Muscle layer of duodenum (tissue), 2 donors: ENCODE results near the gene TRMT10C.

Experiments
- H3K27ac ChIP-seq: one replicate; pipeline ENCODE4 v1.7.0; 2013; ENCODE audit warnings: mild to moderate bottlenecking, low read length
- H3K27me3 ChIP-seq: one replicate; pipeline ENCODE4 v1.7.0; 2013; ENCODE audit warnings: low read depth, mild to moderate bottlenecking, control low read depth, low read length
- H3K36me3 ChIP-seq, 2 donors: one replicate each; pipeline ENCODE4 v1.7.0; 2013; ENCODE audit warnings: low read length in 2 of 2, control low read depth in 1 of 2, mild to moderate bottlenecking in 1 of 2; ENCODE audit not compliant: insufficient read depth in 2 of 2, control insufficient read depth in 1 of 2
- H3K4me1 ChIP-seq, 2 donors: one replicate each; pipeline ENCODE4 v1.7.0; 2013; ENCODE audit warnings: low read length in 2 of 2, mild to moderate bottlenecking in 2 of 2, control low read depth in 1 of 2, moderate library complexity in 1 of 2; ENCODE audit not compliant: insufficient read depth in 2 of 2, control insufficient read depth in 1 of 2
- H3K4me3 ChIP-seq, 2 donors: one replicate each; pipeline ENCODE4 v1.7.0; 2013; ENCODE audit warnings: low read length in 2 of 2, low read depth in 1 of 2, mild to moderate bottlenecking in 1 of 2
- H3K9me3 ChIP-seq, 2 donors: one replicate each; pipeline ENCODE4 v1.7.0; 2013; ENCODE audit warnings: low read length in 2 of 2, control low read depth in 1 of 2, mild to moderate bottlenecking in 1 of 2; ENCODE audit not compliant: control insufficient read depth in 1 of 2
- donor health status: healthy.

TRMT10C gene

GRCh38 chr3:101561630-101562328 is at the start of gene TRMT10C:
Gene TRMT10C, plus strand, starts transcription at chr3:101561868. Its CDS starts 2,914 bp downstream, at chr3:101564782.
- H3K4me1 ChIP-seq = peaks cover 7 to 33% of the 10 kb centered on the region in 2 donors
- H3K4me3 ChIP-seq = peak within 1 kb of the TSS; percentile 81 to 98
- H3K27ac ChIP-seq = peak within 1 kb of the TSS; percentile 97
- no peaks in the 10 kb centered on the region for H3K27me3 ChIP-seq
- peaks cover 13 to 17% of the 10 kb centered on the region in 2 donors for H3K36me3 ChIP-seq
- no peaks in the 10 kb centered on the region for H3K9me3 ChIP-seq

DNA sequence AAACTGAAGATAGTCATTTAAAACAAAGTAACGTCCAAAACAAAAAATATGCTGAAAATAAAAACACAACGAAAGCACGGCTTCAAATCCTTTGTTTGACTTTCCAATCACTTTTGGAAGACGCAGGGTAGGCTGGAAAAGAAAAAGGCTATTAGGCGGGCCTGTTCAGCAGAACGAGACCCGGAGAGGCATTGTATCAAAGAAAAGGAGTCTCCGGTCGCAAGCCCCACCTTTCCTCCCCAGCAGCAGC is 49.3 kb upstream of the TRMT10C start:
- no peaks in the 10 kb centered on the region for H3K36me3 ChIP-seq
- peaks cover 4 to 14% of the 10 kb centered on the region in 2 donors for H3K4me1 ChIP-seq
- H3K27me3 ChIP-seq = no peaks in the 10 kb centered on the region
- H3K9me3 ChIP-seq = no peaks in the 10 kb centered on the region
- peak overlapping the region; percentile 93 for H3K27ac ChIP-seq
- H3K4me3 ChIP-seq = peak overlapping the region; percentile 93 to 95

DNA sequence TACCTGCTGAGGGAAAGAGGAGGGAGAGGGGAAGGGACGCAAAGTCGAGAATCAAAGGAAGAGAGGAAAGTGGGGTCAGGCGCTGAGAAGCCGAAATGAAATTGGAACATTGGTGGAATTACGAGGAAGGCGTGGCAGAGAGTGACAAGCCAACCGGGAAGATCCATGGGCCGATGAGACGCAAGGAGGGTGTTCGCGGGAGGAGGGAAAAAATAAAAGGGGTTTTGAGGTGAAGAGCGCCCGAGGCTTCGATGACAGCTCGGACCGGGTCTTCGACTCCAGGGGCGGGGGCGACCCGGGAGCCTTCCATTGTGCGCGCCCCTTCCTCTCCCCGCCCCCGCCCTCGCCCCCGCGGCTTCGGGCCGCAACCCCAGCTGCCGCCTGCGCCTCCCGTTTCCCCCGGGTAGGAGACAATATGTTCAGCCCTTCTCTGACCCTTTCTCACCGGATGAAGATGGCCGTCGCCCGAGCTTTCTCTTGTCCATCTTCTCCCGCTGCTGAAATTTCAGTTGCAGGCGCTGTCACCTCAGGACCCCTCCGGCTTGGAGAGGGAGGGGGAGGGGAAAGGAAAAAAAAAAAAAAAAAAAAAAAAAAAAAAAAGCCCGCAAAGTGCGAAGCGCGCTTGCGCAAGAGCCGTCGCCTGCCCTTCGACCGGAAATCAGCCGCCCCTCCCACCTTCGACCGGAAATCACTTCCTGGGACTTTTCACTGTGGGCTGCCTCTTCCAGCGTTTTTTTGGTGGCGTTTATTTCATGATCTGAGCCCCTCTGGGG is 48.8 kb upstream of the TRMT10C start, which contains the start of gene SENP7:
Gene SENP7 (minus strand): TSS at position 567 of the 773 bp plus-strand sequence. CDS start 82 bp downstream, at position 485.
- H3K4me1 ChIP-seq = peaks cover 4 to 14% of the 10 kb centered on the region in 2 donors
- no peaks in the 10 kb centered on the region for H3K36me3 ChIP-seq
- H3K4me3 ChIP-seq = peak within 1 kb of the TSS; percentile 93 to 95
- H3K27ac ChIP-seq = peak within 1 kb of the TSS; percentile 93
- H3K27me3 ChIP-seq = no peaks in the 10 kb centered on the region
- no peaks in the 10 kb centered on the region for H3K9me3 ChIP-seq

DNA sequence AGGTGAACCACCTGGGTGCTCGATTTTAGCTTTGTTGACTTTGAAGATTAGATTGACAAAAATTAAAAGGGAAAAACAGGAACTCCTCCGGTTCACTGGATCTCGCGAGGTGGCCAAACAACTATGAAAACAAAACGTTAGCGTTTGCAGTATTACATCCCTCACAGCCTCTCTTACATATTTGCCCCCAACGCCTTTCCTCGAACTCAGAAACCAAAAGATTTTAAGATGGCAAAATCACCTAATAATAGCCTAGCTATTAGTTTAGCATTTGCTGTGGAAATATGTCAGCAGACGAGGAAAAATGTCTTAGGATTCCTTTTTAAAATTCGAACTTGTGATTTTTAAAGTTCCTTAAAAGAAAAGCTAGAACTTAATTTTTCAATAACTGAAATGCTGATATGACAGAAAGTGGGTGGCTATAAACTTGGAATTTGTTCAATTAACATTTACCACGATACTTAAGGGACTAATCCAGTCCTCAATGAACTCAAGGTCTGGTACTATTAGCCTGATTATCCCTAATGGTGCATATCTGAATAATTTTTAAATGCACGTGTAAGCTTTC is 48.2 kb upstream of the TRMT10C start:
- Histone ChIP-seq H3K9me3 (no peaks in the 10 kb centered on the region), H3K4me3 (peak overlapping the region; percentile 93 to 95), H3K4me1 (peaks cover 4 to 14% of the 10 kb centered on the region in 2 donors), H3K36me3 (no peaks in the 10 kb centered on the region), H3K27ac (peak overlapping the region; percentile 93), H3K27me3 (no peaks in the 10 kb centered on the region)

- Histone ChIP-seq H3K27ac (no peak overlapping the region), H3K4me1 (peaks cover 4 to 5% of the 10 kb centered on the region in 2 donors), H3K36me3 (no peaks in the 10 kb centered on the region), H3K9me3 (no peaks in the 10 kb centered on the region), H3K4me3 (no peak overlapping the region), H3K27me3 (no peaks in the 10 kb centered on the region)
Measured at GRCh38 chr3:101518421-101518871, 43.2 kb upstream of the TRMT10C start.

DNA sequence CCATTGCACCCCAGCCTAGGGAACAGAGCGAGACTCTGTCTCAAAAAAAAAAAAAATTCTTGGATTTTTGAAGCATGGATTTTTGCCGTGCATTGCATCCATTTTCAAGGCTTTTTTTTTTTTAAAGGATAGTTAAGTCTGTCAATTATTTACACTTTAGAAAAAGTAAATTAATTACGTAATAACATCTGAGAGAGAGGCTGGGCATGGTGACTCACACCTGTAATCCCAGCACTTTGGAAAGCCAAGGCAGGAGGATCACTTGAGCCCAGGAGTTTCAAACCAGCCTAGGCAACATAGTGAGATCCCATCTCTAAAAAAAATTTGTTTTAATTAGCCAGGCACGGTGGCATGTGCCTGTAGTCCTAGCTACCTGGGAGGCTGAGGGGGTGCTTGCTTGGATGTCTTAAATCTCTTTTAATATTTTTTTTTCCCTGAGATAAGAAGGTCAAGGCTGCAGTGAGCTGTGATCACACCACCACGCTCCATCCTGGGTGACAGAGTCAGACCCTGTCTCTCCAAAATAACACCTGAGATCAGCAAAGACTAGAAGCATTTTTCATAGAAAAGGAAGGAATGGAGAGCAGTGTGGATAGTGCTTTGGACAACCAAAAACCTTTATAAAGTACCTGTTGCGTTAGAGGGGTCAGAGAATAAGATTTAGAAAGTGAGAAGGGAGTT is 41.8 kb upstream of the TRMT10C start:
- H3K4me1 ChIP-seq = no peaks in the 10 kb centered on the region
- peaks cover 0 to under 1% of the 10 kb centered on the region in 2 donors for H3K9me3 ChIP-seq
- no peaks in the 10 kb centered on the region for H3K36me3 ChIP-seq
- no peaks in the 10 kb centered on the region for H3K27me3 ChIP-seq
- no peak overlapping the region for H3K27ac ChIP-seq
- H3K4me3 ChIP-seq = no peak overlapping the region

DNA sequence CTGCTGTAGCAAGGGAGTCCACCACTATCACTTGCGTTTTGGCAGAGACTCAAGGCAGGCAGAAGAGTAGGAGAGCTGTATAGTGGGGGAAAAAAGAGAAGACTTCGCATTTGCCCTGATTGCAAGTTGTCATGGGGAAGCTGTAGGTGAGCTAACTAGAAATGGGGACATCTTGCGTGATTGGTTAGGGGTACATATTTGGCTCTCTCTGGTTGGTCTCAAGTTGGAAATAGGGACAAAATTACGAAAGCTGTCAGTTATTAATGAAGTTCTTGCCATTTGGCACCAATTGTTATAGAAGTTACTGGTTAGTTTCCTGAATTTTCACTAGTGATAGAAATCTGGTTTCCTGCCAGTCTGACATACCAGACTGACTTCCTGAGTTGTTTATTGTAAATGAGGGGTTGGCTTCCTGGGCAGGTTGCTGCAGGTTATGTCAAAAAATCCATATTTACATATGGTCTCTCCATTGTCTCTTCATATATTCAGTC is 40.4 kb upstream of the TRMT10C start:
- no peak overlapping the region for H3K4me3 ChIP-seq
- H3K4me1 ChIP-seq = no peaks in the 10 kb centered on the region
- H3K9me3 ChIP-seq = peaks cover 0 to 8% of the 10 kb centered on the region in 2 donors
- H3K27ac ChIP-seq = no peak overlapping the region
- H3K36me3 ChIP-seq = no peaks in the 10 kb centered on the region
- H3K27me3 ChIP-seq = no peaks in the 10 kb centered on the region

DNA sequence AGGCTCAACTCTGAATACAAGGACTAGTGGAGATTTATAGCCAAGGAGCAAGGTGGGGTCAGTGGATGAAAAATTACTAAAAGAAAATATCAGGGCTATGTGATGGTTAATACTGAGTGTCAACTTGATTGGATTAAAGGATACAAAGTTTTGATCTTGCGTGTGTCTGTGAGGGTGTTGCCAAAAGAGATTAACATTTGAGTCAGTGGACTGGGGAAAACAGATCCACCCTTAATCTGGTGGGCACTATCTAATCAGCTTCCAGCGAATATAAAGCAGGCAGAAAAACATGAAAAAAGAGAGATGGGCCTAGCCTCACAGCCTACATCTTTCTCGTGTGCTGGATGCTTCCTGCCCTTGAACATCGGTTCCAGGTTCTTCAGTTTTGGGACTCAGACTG is 34.2 kb upstream of the TRMT10C start:
- H3K4me3 ChIP-seq = no peak overlapping the region
- peaks cover 0 to 8% of the 10 kb centered on the region in 2 donors for H3K9me3 ChIP-seq
- no peak overlapping the region for H3K27ac ChIP-seq
- no peaks in the 10 kb centered on the region for H3K4me1 ChIP-seq
- no peaks in the 10 kb centered on the region for H3K36me3 ChIP-seq
- no peaks in the 10 kb centered on the region for H3K27me3 ChIP-seq

DNA sequence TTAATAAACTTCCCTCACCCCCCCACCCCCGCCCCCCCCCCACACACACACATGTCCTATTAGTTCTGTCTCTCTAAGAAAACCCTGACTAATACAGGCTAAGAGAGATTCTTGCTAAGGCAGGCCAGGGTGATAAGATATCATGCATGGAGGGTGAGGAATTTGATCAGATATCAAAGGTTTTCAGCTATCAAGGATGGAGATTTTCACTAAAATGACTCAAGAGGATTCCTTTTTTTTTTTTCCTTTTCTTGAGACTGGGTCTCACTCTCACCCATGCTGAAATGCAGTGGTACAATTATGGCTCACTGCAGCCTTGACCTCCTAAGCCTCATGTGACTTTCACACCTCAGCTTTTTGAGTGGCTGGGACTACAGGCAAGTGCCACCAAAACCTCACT is 33.8 kb upstream of the TRMT10C start:
- Histone ChIP-seq H3K27me3 (no peaks in the 10 kb centered on the region), H3K9me3 (peaks cover 0 to 8% of the 10 kb centered on the region in 2 donors), H3K36me3 (no peaks in the 10 kb centered on the region), H3K4me1 (no peaks in the 10 kb centered on the region), H3K4me3 (no peak overlapping the region), H3K27ac (no peak overlapping the region)

DNA sequence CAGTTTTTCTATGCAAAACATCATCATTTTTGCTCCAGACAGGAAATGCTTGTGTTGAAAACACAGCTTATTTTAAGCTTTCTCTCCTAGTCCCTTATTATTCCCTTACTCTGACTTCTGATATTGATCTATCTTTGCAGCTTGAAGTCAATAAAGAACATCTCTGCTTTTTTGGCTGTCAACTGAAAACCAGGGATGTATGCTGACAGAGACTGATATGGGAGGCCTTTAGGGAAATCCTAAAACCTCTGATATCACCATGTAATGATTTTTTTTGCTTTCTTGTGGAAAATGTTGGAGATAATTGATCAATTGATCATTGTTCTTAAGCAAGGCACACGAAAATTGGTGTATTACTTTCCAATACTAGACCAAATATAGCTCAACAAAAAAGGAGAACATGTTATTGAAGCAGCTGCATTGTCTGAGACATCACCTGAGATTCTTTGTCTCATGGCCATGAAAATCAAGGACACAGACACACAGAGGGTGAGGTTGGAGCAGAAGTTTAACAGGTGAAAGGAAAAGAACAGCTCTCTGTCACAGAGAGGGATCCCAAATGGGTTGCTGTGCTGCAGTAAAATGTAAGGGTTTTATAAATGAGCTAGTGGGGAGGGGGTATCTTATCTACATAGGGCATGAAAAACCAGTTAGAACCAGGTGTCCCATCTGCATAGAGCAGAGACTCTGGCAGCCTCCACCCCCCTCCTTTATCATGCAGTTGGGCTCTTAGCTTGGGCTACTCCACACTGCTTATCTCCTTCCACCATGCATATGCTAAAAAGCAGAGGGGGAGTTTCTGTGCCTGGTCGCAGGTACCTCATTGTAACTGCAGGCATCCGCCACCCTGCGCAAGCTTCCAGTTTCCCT is 31.6 kb upstream of the TRMT10C start:
- Histone ChIP-seq H3K27ac (no peak overlapping the region), H3K36me3 (no peaks in the 10 kb centered on the region), H3K4me1 (peaks cover 0 to 7% of the 10 kb centered on the region in 2 donors), H3K4me3 (no peak overlapping the region), H3K27me3 (no peaks in the 10 kb centered on the region), H3K9me3 (peaks cover 0 to 6% of the 10 kb centered on the region in 2 donors)
